Large intestine (tissue), 3 donors: ENCODE results near the gene TNS1. TPM values are rescaled to one million over a fixed set of nuclear protein-coding genes. Genes with fewer than 3 reads are reported as not detected.
A peak's percentile ranks its signal among the peaks of the same experiment; 100 is the strongest.

Source experiments
- DNase-seq, 2 donors: peaks; one replicate each; pipeline versions ENCODE4 v3.0.0 to v3.0.0-alpha.2; 2013
- H3K27ac ChIP-seq: one replicate; pipeline ENCODE4 v1.5.1; 2013; ENCODE audit warnings: low read length
- H3K27me3 ChIP-seq: 2 replicates; pipeline ENCODE4 v1.6.1; 2013; ENCODE audit warnings: low read length; ENCODE audit not compliant: control insufficient read depth, insufficient read depth
- H3K36me3 ChIP-seq: 2 replicates; pipeline ENCODE4 v1.6.1; 2013; ENCODE audit warnings: low read length; ENCODE audit not compliant: control insufficient read depth, insufficient read depth
- H3K4me1 ChIP-seq: one replicate; pipeline ENCODE4 v1.6.1; 2013; ENCODE audit warnings: low read length; ENCODE audit not compliant: control insufficient read depth, insufficient read depth
- H3K4me3 ChIP-seq: one replicate; pipeline ENCODE4 v1.5.1; 2013; ENCODE audit warnings: low read length
- H3K9me3 ChIP-seq: one replicate; pipeline ENCODE4 v1.6.1; 2013; ENCODE audit warnings: mild to moderate bottlenecking, low read depth, low read length, moderate library complexity; ENCODE audit not compliant: control insufficient read depth
- WGBS: methylation state at CpG from one replicate; pipeline ENCODE4 v1.1.5; 2013; ENCODE audit warnings: low lambda C conversion rate; ENCODE audit not compliant: insufficient coverage; 5-methylcytosine and 5-hydroxymethylcytosine counted together
- polyA plus RNA-seq: library from polyadenylated mRNA; unstranded; fragments of 120-200 nt; gene quantifications from one replicate; pipeline ENCODE4 v1.2.1, GENCODE V29; 2013

The TNS1 gene
- polyA plus RNA-seq, 1 donor: 26.8 TPM

DNA sequence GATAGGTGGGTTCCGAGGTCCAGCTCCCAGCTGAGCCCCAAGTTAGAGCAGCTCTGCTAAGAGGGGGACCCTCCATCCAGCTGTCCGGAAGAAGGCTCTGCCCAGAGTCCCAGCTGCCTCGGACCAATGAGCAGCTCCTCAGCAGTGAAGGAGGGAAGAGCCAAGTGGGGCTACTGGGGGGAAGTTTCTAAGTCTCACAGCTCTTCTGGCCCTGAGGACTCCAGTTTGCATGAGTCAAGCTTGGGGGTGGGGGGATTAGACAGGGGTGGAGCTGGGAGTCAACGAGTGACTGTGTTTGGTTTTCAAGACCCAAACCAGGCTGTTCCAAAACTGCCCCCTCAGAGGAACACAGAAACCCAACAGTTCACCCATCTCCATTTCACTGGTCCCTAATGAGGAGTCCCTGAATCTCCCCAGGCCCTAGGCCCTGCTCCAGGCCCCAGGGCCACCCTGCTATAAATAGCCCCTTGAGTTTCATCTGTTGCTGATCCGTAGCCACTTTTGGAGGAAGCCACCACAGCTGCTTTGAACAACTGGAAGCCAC is 100.9 kb downstream of the TNS1 start:
- no peaks in the 10 kb centered on the region for H3K27me3 ChIP-seq
- WGBS: no CpG with 5 or more reads among the region's 5 CpGs
- peak overlapping the region; percentile 42 for H3K27ac ChIP-seq
- H3K4me1 ChIP-seq: peaks cover 17% of the 10 kb centered on the region
- H3K4me3 ChIP-seq: no peak overlapping the region
- H3K9me3 ChIP-seq: no peaks in the 10 kb centered on the region
- DNase-seq: no peak
- H3K36me3 ChIP-seq: peaks cover 21% of the 10 kb centered on the region

DNA sequence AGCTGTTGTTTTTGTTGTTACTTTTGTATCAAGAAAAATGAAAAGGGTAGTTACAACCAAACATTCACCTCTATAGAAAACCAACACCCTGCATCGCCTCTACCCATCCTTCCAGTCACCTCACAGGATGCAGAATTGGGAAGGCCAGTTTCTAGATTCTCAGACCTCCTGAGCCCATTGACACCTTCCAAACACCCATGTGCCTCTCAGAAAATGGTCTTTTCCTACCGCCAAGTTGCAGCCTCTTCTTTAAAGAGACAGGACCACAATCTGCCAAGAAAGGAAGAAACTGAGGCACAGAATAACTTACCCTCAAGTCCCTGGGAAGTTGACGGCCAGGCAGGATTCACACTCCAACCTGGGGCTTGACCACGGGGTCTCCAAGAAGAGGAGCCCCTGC is 101.4 kb downstream of the TNS1 start:
- Histone ChIP-seq H3K4me3 (no peak overlapping the region), H3K36me3 (peaks cover 23% of the 10 kb centered on the region), H3K27ac (no peak overlapping the region), H3K27me3 (no peaks in the 10 kb centered on the region), H3K4me1 (peaks cover 15% of the 10 kb centered on the region), H3K9me3 (no peaks in the 10 kb centered on the region)
- 86% methylated on average over 1 of the region's 4 CpGs for WGBS
- no peak for DNase-seq

DNA sequence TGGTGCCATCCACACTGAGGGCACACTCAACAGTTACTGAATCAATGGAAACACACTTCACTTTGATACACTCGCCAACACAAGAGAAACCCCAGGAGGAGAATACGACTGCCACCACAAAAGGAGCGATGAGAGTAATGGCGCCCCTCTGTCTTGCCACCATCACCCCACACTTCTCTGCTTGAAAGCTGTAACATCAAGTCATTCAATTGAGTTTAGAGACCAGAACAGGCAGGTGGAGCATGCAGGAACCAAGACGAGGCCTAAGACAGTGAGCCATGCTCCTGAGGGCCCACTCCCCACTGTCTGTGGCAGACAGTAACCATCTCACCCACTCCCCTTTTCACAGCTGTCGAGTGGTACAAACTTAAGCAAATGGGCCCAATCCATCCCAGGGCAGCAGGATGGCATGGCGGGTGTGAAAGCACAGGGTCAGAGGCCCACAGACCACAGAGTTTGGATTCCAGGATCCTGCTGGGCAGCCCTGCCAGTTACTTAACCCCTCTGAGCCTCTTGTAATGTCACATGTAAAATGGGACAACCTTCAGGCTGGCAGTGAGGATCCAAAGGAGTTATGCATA is 101.9 kb downstream of the TNS1 start:
- no CpG with 5 or more reads among the region's 7 CpGs for WGBS
- no peaks in the 10 kb centered on the region for H3K9me3 ChIP-seq
- DNase-seq: no peak
- H3K27me3 ChIP-seq: no peaks in the 10 kb centered on the region
- peaks cover 15% of the 10 kb centered on the region for H3K4me1 ChIP-seq
- H3K27ac ChIP-seq: no peak overlapping the region
- H3K36me3 ChIP-seq: peaks cover 28% of the 10 kb centered on the region
- no peak overlapping the region for H3K4me3 ChIP-seq

DNA sequence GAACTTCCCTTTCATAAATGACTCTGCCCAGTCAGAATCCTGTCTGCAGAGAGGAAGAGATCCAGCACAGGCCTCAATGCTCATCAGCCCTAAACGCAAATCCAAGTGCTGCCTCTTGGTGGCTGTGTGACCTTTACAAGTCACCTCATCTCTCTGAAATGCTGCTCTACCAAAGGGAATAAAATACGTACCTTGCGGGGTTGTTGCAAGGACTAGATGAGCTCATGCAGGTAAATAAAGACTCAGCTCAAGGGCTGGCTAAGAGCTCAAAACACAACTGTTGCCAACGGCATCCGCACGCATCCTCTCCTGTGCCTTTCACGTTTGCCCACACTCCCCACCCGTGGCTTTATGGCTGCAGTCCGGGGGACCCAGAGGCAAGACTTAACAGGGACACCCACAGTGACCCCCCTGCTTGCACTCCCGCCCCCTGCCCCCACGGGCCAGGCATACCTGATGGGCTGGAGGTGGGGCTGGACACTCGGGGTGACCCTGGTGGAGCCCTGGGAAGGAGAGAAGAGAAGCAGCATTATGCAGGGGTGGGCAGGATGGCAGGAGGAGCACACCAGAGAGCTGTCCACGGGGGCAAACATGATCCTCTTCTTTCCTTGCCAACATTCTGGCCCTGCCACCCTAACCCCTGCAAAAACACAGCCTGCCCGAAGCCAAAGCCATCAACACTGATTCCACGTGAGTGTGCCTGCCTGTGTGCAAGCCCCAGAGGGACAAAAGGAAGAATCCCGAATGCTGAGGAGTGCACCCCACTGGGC is 102.6 kb downstream of the TNS1 start:
- no CpG with 5 or more reads among the region's 16 CpGs for WGBS
- no peak for DNase-seq

DNA sequence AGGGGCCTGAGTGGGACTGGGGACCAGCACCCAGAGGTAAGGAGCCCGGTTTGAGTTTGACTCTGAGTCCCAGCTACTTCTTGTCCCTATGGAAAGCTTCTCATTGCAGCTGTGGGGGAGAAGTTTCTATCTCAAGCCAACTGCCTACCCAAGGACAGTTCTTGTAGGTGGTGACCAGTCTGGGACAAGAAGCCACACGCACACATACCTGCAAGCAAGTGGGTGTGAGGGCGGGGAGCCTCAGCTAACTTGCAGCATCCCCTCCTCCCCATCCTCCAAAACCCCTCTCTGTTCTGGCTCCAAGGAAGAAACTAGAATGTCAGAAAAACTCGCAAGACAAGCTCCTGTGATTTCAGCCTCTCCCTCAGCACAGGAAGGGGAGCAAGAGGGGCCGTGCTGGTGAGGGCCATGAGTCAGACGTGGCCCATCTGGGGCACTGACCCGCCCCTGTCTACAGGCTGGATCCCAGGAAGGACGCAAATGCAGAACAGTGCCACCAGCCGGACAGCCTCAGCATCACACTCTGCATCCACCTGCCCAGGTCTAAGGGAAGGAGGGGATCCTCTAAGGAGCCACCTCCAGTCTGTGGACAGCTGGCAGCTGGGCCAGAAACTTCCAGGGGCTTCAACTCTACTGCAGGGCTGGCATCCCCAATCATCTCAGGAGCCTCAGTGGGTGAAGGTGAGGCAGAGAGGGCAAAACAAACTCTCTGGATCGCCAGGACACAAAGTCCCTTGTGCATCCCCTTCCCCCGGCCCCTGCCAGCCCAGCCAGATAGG is 103.4 kb downstream of the TNS1 start:
- Histone ChIP-seq H3K4me1 (peaks cover 15% of the 10 kb centered on the region), H3K27ac (no peak overlapping the region), H3K27me3 (no peaks in the 10 kb centered on the region), H3K9me3 (no peaks in the 10 kb centered on the region), H3K4me3 (no peak overlapping the region), H3K36me3 (peaks cover 39% of the 10 kb centered on the region)
- peak in 1 of 2 donors; percentile 46 for DNase-seq
- no CpG with 5 or more reads among the region's 11 CpGs for WGBS

More for the DNA sequence above, 102.6 kb downstream of the TNS1 start:
- Histone ChIP-seq H3K36me3 (peaks cover 33% of the 10 kb centered on the region), H3K9me3 (no peaks in the 10 kb centered on the region), H3K4me1 (peaks cover 15% of the 10 kb centered on the region), H3K27me3 (no peaks in the 10 kb centered on the region), H3K27ac (no peak overlapping the region), H3K4me3 (no peak overlapping the region)

DNA sequence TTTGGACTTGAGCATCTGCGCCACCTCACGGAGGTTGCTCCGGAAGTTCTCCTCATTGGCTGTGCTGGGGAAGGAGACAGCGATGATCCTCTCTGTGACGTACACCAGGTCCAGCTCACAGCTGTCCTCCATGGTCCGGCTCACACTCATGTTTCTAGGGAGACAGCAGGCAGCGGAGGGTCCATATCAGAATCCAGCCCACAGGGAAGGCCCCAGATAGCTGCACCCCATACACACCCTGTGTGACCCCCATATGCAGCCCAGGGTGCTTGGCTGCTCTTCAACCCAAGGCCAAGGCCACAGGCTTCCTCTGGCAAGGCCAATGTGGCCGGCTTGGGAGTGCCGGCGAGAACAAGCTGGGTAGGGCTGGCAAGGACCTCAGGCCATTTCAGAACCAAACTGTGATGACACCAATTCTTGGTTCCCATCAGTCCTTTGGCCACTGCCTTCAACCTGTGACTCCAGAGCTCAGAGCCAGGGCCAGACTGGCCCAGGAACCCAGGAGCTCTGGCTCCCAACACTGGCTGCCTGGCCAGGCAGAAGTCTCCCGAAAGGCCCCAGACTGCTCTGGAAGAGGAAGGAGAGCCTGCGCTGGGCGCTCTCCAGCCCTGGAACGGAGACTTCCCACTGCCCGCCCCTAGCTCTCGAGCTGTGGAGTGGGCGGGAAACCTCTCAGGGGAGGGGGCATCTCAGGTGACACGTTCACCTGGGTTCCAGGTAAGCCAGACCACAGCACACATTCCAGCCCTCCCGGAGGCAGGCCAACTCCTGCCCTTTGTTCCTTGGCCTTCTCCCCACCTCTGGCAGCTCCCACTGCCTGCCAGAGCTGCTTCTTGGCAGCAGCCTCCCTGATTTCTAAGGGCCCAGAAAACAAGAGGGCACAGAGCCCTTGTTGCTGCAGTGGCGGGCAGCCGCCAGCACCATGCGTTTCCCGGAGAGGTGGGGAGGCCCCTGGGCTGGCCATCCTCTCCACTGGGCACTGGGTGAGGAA is 104.7 kb downstream of the TNS1 start:
- no peaks in the 10 kb centered on the region for H3K9me3 ChIP-seq
- no peak overlapping the region for H3K27ac ChIP-seq
- H3K27me3 ChIP-seq: no peaks in the 10 kb centered on the region
- no peak overlapping the region for H3K4me3 ChIP-seq
- peaks cover 14% of the 10 kb centered on the region for H3K4me1 ChIP-seq
- H3K36me3 ChIP-seq: peaks cover 41% of the 10 kb centered on the region
- DNase-seq: no peak
- WGBS: no CpG with 5 or more reads among the region's 23 CpGs

DNA sequence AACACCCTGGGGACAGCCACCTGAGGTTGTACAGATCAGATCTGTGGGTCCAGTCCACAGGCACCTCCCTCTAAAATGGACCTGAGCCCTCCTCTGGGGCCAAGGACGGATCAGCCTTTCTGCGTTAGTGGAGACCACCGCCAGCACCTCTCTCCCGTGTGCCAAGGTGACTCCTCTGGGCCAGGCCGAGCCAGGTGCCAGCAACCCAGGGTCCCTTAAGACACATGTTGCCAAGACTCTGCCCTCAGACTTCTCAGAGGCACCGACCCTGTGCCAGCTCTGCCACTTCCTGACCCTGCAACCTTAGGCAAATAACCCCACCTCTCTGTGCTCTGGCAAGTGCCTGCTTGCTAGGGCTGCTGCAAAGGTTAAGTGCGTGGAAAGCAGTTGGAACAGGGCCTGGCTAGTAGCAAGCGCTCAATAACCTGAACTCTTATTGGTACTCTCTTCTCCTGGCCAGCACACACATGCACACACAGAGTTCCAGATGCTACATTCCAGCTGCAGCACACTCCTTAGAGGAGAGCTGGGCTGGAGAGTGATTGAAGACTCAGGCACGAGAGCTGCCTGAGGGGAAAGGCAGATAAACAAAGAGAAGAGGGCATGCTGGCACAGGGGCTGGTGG is 105.6 kb downstream of the TNS1 start:
- DNase-seq: no peak
- H3K4me1 ChIP-seq: peaks cover 4% of the 10 kb centered on the region
- H3K27ac ChIP-seq: no peak overlapping the region
- H3K36me3 ChIP-seq: peaks cover 47% of the 10 kb centered on the region
- H3K27me3 ChIP-seq: no peaks in the 10 kb centered on the region
- no peaks in the 10 kb centered on the region for H3K9me3 ChIP-seq
- WGBS: no CpG with 5 or more reads among the region's 9 CpGs
- no peak overlapping the region for H3K4me3 ChIP-seq

DNA sequence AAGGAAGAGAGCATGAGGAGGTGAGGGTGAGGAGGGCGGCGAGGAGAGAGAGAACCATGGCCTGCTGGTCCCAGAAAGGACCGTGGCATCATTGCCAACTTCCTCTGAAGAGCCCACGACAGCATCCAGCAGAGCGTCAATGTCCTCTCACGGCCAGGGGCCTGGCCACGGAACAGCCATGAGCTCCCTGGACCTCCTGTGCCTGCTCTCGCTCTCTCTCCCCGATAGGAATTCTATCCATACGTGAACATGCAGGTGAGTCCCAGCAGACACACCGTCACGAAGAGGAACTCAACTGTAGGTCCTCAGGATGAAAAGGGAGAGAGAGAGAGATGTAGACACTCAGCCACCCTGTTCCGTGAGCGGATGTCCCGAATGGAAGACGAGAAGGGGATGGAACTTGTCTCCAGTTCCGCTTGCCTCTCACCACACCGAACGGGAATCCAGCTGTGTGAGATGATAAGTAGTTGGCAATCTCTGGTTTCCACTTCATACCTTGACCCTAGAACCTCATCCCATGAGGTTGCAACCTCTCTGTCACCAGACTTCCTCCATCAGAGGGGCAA is 107.6 kb downstream of the TNS1 start:
- H3K27me3 ChIP-seq: no peaks in the 10 kb centered on the region
- H3K4me1 ChIP-seq: no peaks in the 10 kb centered on the region
- no CpG with 5 or more reads among the region's 19 CpGs for WGBS
- H3K27ac ChIP-seq: no peak overlapping the region
- no peak for DNase-seq
- peaks cover 54% of the 10 kb centered on the region for H3K36me3 ChIP-seq
- no peak overlapping the region for H3K4me3 ChIP-seq
- no peaks in the 10 kb centered on the region for H3K9me3 ChIP-seq

DNA sequence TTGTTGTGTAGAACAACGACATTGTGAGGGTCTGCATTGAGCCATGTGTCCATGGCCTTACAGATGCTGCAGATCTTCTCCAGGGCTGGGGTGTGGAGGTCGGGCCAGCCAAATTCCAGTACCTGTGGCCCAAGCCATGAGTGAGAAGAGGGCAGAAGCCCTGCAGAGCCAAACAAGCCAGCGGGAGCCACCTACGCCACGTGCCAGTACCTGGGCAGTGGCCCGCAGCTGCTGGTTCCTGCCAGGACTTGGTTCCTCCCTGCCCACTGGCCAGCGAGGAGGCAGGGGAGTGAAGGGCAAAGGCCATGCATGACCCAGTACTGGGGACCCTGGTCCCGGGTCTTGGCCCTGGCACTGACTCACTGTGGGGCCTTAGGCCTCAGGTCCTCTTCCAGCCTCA is 109.4 kb downstream of the TNS1 start:
- no peaks in the 10 kb centered on the region for H3K27me3 ChIP-seq

More for the DNA sequence above, 109.4 kb downstream of the TNS1 start:
- no peak overlapping the region for H3K27ac ChIP-seq
- no peak overlapping the region for H3K4me3 ChIP-seq
- no peaks in the 10 kb centered on the region for H3K4me1 ChIP-seq
- no CpG with 5 or more reads among the region's 8 CpGs for WGBS
- peaks cover 56% of the 10 kb centered on the region for H3K36me3 ChIP-seq
- H3K9me3 ChIP-seq: no peaks in the 10 kb centered on the region
- no peak for DNase-seq
